ENCODE data around the gene ATG2A.

Gene ATG2A

GRCh38 chr11:64924910-64925284, 7.9 kb upstream of the ATG2A start:
- DNase-seq (ENCODE audit: low spot score) = peak; percentile 20

- DNase-seq (ENCODE audit: low spot score) = peak; percentile 99
These were observed 7.2 kb upstream of the ATG2A start, which contains the start of gene PPP2R5B for GRCh38 chr11:64923944-64924909. Gene PPP2R5B, plus strand, starts transcription at chr11:64924689. Its CDS starts 1,046 bp downstream, at chr11:64925735.

GRCh38 chr11:64923151-64923661, 6.2 kb upstream of the ATG2A start:
- peak; percentile 18 for DNase-seq (ENCODE audit: low spot score)

- no peak for DNase-seq (ENCODE audit: low spot score)
These were observed 4.4 kb upstream of the ATG2A start for GRCh38 chr11:64921384-64921783.

- no peak for DNase-seq (ENCODE audit: low spot score)
These were observed 3.1 kb upstream of the ATG2A start for GRCh38 chr11:64920124-64920523.

- peak; percentile 66 for DNase-seq (ENCODE audit: low spot score)
These were observed 2.6 kb upstream of the ATG2A start for GRCh38 chr11:64919627-64920026.

GRCh38 chr11:64918017-64918416, 1.0 kb upstream of the ATG2A start:
- peak; percentile 41 for DNase-seq (ENCODE audit: low spot score)

- DNase-seq (ENCODE audit: low spot score) = no peak
These were observed 620 bp upstream of the ATG2A start for GRCh38 chr11:64917663-64917995.

- no peak for DNase-seq (ENCODE audit: low spot score)
These were observed 802 bp downstream of the ATG2A start for GRCh38 chr11:64916040-64916774.

GRCh38 chr11:64915376-64915887, 1.6 kb downstream of the ATG2A start:
- DNase-seq (ENCODE audit: low spot score) = no peak

- DNase-seq (ENCODE audit: low spot score) = no peak
These were observed 2.9 kb downstream of the ATG2A start for GRCh38 chr11:64914123-64914522.

GRCh38 chr11:64913171-64913727, 3.8 kb downstream of the ATG2A start:
- DNase-seq (ENCODE audit: low spot score) = no peak

GRCh38 chr11:64911689-64912088, 5.3 kb downstream of the ATG2A start:
- no peak for DNase-seq (ENCODE audit: low spot score)

- DNase-seq (ENCODE audit: low spot score) = no peak
These were observed 5.9 kb downstream of the ATG2A start for GRCh38 chr11:64911142-64911541.

- no peak for DNase-seq (ENCODE audit: low spot score)
These were observed 6.4 kb downstream of the ATG2A start for GRCh38 chr11:64910451-64911093.

GRCh38 chr11:64909653-64910343, 7.2 kb downstream of the ATG2A start:
- no peak for DNase-seq (ENCODE audit: low spot score)

GRCh38 chr11:64908766-64909165, 8.2 kb downstream of the ATG2A start:
- no peak for DNase-seq (ENCODE audit: low spot score)

GRCh38 chr11:64906314-64906635, 10.7 kb downstream of the ATG2A start:
- no peak for DNase-seq (ENCODE audit: low spot score)

GRCh38 chr11:64905516-64906313, 11.3 kb downstream of the ATG2A start:
- DNase-seq (ENCODE audit: low spot score) = no peak

- no peak for DNase-seq (ENCODE audit: low spot score)
These were observed 13.6 kb downstream of the ATG2A start for GRCh38 chr11:64903291-64903833.
